HG03135 (cell line): ENCODE measurements around the gene MAPK4.

Source experiments
- ATAC-seq: cut with Tn5 transposase; IDR thresholded peaks from one replicate; pipeline ENCODE4 v1.9.1; 2021; ENCODE audit warnings: mild to moderate bottlenecking, moderate library complexity; ENCODE audit not compliant: unreplicated experiment

Gene MAPK4

GRCh38 chr18:50622865-50623393, 63.0 kb downstream of the MAPK4 start:
- no peak for ATAC-seq

DNA sequence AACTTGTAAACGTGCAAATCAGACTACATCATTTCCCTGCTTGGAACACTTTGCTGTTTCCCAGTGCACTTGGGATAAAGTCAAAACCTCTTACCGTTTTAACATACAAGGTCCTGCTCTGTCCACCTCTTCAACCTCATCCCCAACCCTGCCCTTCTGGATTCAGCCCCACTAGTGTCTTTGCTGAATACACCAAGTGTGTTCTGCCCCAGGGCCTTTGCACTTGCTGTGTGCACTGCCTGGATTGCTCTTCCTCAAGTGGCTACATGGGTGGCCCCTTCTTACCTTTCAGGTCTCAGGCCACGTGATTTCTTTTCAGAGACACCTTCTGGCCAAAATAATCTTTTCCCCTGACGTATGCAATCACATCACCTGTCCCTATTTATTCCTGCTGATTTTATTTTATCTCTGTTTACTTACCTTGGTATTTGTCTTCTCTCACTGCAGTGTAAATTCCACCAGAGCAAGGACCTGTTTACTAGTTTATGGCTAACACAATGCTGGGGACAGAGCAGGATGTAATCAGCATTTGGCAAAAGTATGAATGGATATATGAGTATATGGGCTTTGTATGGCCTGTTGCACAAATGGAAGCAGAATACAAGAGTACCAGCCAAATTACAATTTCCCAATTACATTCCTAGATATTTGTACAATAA, 63.9 kb downstream of the MAPK4 start:
- no peak for ATAC-seq

- ATAC-seq: no peak
These were observed 65.1 kb downstream of the MAPK4 start for GRCh38 chr18:50624981-50625380.

DNA sequence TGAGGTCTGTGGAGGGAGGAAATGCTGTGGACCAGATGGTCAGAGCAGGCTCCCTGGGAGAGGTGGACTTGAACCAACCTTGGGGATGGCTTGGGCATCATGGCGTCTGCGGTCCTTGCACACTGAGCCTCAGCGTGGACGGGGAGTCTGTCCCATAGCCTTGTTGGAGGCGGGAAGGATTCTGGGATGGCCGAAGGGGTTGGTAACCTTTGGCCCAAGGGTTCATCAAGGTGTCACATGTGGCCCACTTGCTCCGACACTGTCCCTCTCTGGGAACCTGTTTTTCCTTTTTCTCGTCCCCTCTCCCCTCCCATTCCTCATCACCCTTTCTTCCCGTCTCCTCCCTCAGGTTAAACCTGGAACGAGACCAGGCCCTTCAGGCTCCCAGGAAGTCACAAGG, 66.4 kb downstream of the MAPK4 start:
- ATAC-seq: no peak

- ATAC-seq: no peak
These were observed 68.0 kb downstream of the MAPK4 start for GRCh38 chr18:50627594-50628532.

DNA sequence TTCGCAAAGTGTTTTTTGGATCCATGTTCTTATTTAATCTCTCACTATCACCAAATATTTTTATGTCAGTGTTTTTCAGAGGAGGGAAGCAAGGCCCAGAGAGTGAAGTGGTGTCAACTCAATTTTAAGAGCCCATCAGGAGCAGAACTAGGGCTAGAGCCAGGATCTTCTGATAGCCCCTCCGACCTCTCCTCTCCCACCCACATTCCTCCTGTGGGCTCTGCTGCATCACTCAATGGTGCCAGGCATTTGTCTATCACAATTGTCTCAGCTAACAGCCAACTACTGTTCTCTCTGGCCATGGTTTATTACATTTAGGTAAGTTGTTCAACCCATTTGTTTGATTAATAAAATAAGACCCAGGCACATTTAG, 68.6 kb downstream of the MAPK4 start:
- no peak for ATAC-seq

DNA sequence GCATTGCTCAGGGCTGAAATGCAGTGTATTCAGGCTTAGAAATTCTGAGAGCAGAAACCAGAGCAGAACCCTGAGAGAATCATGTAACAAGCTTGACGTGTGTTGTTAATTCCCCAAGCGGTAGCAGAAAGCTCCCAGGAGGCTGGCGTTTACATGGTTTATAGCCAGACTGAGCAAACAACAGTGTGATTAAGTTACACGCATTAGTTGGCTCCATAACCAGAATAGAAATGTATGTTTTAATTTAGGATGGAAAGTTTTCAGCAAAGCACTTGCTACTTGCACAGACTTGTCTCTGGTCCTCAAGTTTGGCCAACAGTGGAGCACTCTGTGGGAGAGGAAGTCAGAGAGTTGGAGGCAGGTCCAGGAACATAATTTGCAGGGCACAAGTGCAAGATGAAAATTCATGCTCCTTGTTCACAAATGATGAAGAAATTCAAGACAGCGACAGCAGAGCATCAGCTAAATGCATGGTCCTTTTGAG, 69.3 kb downstream of the MAPK4 start:
- no peak for ATAC-seq

DNA sequence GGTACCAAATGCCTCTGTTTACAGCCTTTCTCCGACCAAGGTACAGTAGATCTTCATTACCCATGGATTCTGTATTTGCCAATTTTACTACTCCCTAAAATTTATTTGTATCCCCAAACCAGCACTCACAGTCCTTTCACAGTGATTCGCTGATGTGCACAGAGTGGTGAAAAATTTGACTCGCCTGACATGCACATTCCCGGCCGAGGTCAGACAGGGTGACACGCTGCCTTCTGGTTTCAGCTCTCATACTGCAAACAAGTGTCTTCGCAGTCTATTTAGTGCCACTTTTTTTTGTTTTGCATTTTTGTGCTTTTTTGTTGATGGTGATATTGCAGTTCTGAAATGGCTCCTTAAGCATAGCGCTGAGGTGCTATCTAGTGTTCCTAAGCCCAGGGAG, 71.0 kb downstream of the MAPK4 start:
- ATAC-seq: no peak

- no peak for ATAC-seq
These were observed 73.1 kb downstream of the MAPK4 start for GRCh38 chr18:50632895-50633515.

- ATAC-seq: no peak
These were observed 74.1 kb downstream of the MAPK4 start for GRCh38 chr18:50633992-50634391.

GRCh38 chr18:50636366-50637057, 76.6 kb downstream of the MAPK4 start:
- ATAC-seq: no peak

DNA sequence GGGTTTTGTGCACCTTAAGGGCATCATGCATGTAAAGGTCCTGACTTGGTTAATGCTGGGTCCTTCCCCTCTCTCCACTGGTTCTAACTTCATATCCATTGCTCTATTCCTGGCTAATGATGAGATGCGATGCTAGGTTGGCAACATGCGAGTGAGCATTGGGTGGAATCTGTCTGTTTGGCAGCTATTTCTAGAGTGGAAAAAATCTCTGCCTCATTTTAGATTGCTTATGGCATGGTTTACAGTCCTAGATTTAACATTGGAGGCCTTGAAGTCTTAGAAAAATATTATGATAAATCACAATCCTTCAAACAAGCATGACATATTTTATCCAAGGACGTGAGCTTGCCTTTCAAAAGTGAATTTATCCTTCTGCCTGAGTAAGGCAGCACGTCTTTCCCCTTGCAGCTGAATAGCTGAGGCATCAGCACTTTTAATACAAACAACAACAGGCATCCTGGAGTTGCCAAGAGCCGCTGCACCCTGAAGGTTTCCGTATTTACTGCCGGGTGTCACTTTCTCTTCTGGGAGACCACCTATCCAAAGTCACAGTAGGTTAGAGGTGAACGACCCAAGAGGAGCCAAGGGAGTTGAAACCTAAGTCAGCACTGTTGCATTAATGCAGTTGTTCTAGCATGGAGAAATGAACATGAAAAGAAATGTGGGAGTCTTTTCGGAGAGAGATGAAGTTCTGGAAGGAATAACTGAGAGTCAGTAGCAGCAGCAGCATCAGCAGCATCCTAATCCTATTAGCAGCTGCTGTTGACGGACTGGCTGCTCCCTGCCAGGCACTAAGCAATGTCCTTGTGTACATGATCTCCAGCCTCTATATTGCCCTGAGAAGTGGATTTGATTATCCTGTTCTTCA, 78.4 kb downstream of the MAPK4 start:
- ATAC-seq: no peak

- no peak for ATAC-seq
These were observed 79.1 kb downstream of the MAPK4 start for GRCh38 chr18:50638884-50639420.

DNA sequence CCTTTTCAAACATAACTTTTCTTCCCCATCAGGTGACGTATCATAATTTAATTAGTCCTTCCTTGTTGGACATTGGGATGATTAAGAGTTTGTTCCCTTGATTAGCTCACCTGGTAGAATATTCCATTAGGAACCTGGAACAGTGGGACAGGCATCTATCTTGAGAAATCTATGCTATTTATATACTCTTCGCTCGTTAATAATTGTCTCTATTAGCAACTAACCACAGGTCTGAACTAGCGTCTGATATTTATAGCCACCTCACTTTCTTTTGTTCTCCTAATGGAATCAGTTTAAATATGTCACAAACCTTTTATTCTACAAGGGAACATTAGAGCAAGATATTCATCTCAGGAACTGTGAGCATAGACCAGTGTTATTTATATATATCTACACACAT, 79.8 kb downstream of the MAPK4 start:
- no peak for ATAC-seq

- ATAC-seq: no peak
These were observed 82.6 kb downstream of the MAPK4 start for GRCh38 chr18:50642439-50642838.

DNA sequence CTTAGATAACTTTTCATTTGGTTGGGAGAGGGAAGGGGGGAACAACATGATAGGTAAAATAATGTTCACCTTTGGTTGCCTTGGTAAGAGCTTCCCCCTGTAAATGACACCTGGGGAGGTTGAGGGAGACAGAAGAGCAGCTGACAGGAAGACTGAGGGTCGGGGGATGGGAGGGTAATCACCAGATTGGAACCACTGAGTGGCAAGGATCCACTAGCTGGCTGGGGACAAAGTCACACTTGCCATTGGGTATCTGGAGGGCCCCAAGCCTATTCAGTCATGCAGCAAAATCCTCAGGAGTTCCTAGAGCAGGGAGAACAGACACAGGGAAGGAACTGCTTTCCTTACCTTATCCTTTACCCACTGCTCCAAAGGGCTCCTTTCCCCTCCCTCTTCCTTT, 84.3 kb downstream of the MAPK4 start:
- no peak for ATAC-seq

DNA sequence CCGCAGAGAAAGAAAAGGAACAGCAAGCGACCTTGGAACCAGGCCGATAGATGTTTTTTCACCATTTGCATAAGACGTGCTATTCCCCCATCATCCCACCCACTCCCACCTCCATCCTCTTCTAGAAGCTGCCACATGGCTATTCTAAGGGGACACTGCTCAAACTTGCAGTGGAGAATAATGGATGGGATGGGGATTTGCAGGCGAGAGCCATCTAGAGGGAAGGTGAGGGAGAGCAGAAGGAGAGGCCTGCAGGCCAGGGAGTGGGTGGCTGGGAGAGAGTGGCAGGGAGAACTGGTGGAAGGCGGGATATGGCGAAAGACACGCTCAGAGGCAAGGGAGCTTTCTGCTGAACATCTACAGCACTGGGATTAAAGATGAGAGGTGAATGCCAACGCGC, 84.9 kb downstream of the MAPK4 start:
- ATAC-seq: no peak

- no peak for ATAC-seq
These were observed 87.3 kb downstream of the MAPK4 start for GRCh38 chr18:50647237-50647636.

- no peak for ATAC-seq
These were observed 87.9 kb downstream of the MAPK4 start for GRCh38 chr18:50647792-50648191.

DNA sequence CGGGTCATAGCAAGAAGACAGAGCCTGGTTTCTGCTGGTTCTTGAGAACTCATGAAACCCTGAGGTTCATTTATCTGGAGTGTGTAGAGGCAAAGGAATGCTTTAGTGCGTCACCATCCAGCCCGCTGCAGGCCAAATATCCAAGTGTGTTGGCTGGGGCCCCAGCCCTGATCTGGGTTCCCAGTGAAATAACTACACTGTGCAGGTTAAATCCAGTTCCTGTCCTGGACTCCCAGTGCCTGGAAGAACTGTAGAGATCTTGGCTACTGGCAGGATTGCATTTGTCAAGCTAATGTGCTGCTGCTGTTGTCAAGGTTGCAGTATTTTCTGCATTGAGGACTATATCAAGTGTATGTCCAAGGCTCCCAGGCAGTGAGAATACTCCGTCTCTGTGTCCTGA, 89.9 kb downstream of the MAPK4 start:
- ATAC-seq: no peak
